ENCODE measurements around the gene APBA1.

Gene APBA1

GRCh38 chr9:69429281-69429680 is 242.9 kb downstream of the APBA1 start:
- Histone ChIP-seq H3K27me3 (ENCODE audit: insufficient read depth, poor library complexity, severe bottlenecking) (no peaks in the 10 kb centered on the region), H3K27ac (replicated peaks) (no peak overlapping the region), H3K4me3 (replicated peaks; ENCODE audit: insufficient read depth, low read length) (no peak overlapping the region)
- TF ChIP-seq CTCF (IDR thresholded peaks at IDR 0.05; ENCODE audit: insufficient read depth, low read length), result no peak
- TF ChIP-seq POLR2AphosphoS5 (IDR thresholded peaks at IDR 0.05; ENCODE audit: low read depth), result no peak
- TF ChIP-seq REST (IDR thresholded peaks at IDR 0.05; ENCODE audit: insufficient replicate concordance, low read depth), result no peak
- TF ChIP-seq GABPA (IDR thresholded peaks at IDR 0.05; ENCODE audit: low read depth), result no peak
- no peak for TF ChIP-seq SPI1 (IDR thresholded peaks at IDR 0.05; ENCODE audit: borderline replicate concordance, low read depth)
- no peak for DNase-seq (ENCODE audit: low read depth in 1 of 2, low spot score in 1 of 2)

GRCh38 chr9:69428017-69428785 is 244.0 kb downstream of the APBA1 start:
- no peaks in the 10 kb centered on the region for H3K27me3 ChIP-seq (ENCODE audit: insufficient read depth, poor library complexity, severe bottlenecking)
- no peak overlapping the region for H3K27ac ChIP-seq (replicated peaks)

More at GRCh38 chr9:69428017-69428785, 244.0 kb downstream of the APBA1 start:
- TF ChIP-seq REST (IDR thresholded peaks at IDR 0.05; ENCODE audit: insufficient replicate concordance, low read depth), result no peak
- TF ChIP-seq GABPA (IDR thresholded peaks at IDR 0.05; ENCODE audit: low read depth), result no peak
- no peak for TF ChIP-seq SPI1 (IDR thresholded peaks at IDR 0.05; ENCODE audit: borderline replicate concordance, low read depth)
- TF ChIP-seq POLR2AphosphoS5 (IDR thresholded peaks at IDR 0.05; ENCODE audit: low read depth), result no peak
- TF ChIP-seq CTCF (IDR thresholded peaks at IDR 0.05; ENCODE audit: insufficient read depth, low read length), result no peak
- DNase-seq (ENCODE audit: low read depth in 1 of 2, low spot score in 1 of 2), result no peak
- H3K4me3 ChIP-seq (replicated peaks; ENCODE audit: insufficient read depth, low read length), result no peak overlapping the region
